HTERT RPE-1 (cell line): ENCODE measurements around the gene EGFL7.

Experiments
- in situ Hi-C: fragments of 300-500 bp; cut with MboI; formaldehyde crosslinking; loops from 4 replicates; pipeline ENCODE4 v1.14.3; 2020; ENCODE audit warnings: low sequenced_read_pairs

The EGFL7 gene

DNA sequence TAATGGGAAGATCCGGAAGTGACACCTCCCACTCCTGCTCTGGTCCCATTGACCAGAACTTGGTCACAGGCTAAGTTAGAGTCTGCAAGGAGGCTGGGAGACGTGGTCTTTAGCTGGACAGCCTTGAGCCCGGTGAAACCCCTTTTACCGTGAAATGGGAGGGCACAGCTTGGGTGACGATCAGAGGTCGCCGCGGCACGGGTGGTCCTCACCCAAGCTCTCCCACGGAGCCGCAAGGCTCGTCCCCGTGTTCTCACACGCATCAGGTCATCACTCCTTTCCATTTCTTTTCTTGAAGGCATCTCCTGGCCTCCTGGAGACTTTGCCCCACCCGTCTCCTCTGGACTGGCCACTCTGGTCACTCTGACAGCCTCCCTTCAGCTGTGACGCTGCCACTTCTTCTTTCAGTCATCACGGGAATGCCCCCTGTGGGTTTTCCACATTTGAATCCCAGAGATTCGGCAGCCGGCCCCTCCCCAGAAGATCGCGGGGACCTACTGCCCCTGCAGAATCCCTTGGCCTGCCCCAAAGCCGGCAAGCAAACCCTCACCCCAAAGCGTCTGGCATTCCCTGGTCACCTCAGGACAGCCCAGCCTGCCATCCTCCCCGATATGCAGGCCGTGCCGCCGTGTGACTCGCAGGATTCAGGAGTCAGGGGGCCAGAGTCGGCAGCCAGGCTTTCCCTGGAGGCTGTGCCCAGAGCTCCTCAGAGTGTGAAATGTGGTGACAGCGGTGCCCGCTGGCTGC is 18.9 kb upstream of the EGFL7 start:
- in situ Hi-C loops = no loop called here

DNA sequence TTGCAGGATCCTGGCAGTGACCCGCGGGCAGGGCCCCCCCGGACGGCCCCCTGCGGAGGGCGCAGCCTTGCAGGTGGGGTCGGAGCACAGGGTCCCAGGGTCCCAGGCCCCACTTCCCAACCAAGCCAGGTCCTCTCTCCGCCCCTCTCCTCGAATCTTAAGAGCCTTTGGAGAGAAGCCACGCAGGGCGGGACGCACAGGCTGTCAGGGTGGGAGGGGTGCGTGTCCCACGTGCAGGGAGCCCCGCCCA is 18.4 kb upstream of the EGFL7 start:
- in situ Hi-C loops = no loop called here

DNA sequence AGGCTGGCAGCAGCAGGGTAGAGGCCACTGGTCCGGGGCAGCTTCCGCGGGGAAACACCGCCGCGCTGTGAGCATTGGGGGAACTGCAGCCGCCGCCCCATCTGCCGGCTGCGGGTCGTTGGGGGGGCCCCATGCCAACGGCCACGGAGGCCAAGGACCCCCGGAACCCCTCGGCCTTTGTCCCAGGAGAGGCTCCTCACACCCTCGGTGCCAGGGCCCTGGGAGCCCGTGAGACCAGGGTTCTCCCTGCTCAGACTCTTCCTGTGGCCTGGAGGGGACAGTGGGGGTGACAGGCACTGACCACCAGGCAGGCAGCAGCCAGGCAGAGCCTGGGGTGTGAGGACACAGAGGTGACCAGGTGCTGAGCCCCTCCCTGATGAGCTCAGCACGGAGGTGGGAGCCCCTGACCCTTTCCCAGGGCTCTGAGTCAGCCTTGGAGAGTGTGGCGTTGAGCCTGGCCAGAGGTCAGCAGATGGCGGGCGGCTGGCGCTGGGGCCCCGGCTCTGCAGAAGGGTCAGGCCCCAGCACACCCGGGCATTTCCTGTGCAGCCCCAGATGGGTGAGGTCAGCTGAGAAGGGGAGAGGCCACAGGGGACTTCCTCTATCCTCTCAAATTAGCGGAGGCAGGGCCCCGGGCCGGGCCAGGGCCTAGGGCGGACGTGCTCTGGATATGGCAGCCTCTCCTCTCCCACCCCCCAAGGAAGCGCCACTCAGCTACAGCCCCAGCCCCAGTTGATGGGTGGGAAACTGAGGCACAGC is 17.9 kb upstream of the EGFL7 start:
- in situ Hi-C loops = no loop called here

DNA sequence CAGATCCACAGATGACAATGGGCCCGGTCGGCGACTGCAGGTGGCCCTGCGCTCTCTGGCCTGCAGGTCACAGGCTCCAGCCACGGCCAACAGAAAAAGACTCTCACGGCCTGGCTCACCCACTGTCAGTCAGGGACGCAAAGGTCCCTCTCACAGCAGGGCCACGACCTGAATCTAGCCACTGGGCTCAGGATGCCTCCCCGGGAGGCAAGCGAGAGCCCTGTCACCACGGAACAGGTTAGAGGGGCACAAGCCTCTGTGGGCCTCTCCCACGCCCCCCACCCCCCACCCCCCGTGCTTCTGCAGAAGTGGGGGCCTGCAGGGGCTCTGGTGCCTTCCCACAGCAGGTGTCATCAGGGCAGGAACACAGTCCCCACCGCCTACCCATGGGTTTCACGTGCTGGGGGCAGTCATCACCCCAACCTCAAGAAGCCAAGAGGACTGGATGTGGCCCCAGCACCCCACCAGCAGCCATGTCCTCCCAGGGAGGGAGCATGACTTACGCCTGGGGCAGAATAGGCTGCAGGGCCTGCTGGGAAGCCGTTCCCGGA is 17.3 kb upstream of the EGFL7 start:
- in situ Hi-C loops = no loop called here

DNA sequence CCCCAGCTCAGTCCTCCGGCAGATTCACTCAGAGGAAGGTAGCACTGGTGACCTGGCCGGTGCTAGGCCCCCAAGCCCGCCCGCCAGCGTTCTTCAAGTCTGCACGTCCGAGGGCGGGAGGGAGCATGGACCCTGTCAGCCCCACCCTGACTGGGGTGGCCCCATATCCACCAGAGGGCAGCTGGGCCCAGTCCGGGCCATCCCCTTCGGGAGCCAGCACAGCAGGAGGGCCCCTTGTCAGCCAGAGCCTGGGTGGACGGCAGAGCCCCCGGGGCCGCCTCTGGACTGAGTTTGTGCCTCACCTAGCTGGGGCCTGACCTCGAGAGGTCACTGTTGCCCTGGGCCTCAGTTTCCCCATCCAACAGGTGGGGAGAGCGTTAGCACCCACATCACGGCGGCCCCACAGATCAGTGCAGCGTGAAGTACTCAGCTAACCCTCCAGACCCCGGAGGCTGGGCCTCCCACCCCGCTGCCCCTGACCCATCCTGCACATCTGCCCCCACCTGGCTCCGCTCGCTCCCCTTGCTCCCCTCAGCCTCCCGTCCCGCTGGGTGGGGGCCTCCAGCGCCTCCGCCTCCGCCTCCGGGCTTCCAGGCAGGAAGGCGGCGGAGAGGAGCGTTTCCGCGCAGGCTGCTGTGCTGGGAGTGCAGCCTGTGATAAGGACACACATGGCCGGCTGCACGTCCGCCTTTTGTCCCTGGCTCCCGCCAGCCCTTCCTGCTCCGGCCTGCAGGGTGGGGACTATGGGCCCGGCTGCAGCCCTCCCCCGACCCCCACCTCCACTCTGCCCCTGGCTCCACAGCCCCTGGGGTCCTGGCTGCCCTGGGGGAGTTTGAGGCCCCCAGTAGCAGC is 16.6 kb upstream of the EGFL7 start:
- in situ Hi-C loops = no loop called here

DNA sequence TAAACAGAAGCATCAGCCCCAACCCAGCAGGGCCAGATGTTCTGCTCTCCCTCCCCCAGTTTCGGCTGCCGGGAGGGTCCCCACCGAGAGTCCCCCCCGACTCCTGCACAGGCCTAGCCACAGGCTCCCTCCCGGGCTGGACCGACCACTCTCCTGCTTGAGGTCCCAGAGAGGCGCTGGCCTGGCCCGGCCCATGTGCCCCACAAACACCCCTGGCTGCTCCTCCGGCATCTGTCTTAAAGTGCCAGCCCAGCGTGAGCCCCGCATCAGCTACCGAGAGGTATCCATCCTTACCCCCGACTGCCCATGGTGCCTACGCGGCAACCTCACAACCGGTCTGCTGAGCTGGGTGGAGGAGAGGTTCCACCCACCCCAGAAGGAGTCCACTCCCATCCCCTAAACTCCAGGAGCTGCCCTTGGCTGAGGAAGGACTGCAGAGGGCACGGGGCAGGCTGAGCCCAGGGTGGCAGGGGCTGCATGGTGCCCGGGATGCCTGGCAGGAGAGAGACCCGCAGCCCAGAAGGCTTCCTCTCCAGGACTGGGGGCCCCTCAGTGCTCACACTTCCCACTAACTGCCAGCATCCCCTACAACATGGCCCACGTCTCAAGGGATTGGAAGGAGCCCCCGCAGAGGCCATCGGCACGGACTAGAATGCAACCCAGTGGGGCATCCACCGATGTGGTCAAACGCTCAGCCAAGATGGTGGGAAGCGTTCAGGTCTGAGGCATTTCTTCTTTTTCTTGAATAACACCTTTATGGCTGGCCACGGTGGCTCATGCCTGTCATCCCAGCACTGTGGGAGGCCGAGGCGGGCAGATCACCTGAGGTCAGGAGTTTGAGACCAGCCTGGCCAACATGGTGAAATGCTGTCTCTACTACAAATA is 15.6 kb upstream of the EGFL7 start:
- in situ Hi-C loops = no loop called here

DNA sequence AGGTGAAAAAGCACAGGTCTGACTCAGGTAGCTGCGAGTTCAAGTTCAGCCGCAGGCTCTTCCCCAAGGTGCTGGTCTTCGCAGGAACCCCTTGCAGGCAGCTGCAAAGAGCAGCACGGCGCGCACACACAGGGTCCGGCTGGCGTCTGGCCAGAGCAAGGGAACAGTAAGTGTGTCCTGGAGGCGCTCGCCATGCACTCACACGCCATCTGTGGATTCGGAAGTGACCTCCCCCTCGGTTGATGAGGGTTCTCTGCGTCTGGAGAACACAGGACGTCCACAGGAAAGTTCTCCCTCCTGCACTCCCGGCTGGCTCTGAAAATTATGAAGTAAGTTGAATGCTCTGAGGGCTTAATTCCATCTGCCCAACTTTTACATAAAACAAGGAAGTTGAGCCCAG is 14.0 kb upstream of the EGFL7 start:
- in situ Hi-C loops = no loop called here

DNA sequence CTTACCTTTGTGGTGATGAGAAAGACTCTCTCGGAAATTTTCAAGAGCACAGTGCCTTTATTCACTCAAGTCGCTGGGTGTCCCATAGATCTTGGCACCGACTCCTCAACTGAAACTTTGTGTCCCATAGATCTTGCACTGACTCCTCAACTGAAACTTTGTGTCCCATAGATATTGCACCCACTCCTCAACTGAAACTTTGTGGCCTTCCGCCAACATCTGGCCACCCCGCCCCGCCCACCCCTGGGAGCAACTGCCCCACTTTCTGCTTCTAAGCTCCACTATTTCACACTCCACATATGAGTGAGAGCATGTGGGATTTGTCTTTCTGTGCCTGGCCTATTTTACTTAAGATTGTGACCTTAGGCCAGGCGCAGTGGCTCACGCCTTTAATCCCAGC is 12.7 kb upstream of the EGFL7 start:
- in situ Hi-C loops = no loop called here

DNA sequence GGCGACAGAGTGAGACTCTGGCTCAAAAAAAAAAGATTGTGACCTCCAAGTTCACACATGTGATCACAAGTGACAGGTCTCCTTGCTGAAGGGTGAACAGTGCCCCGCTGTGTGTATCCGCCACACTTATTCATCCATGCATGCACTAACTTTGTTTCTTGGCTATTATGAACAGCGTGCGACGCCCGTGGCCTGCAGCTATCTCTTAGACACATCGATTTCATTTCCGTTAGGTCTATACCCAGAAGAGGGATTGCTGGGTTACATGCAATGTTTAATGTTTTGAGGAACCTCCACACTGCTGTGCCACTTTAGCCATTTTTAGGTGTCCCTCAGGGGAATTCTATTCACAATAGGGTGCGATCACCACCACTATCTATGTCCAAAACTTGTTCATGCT is 12.1 kb upstream of the EGFL7 start:
- in situ Hi-C loops = no loop called here

DNA sequence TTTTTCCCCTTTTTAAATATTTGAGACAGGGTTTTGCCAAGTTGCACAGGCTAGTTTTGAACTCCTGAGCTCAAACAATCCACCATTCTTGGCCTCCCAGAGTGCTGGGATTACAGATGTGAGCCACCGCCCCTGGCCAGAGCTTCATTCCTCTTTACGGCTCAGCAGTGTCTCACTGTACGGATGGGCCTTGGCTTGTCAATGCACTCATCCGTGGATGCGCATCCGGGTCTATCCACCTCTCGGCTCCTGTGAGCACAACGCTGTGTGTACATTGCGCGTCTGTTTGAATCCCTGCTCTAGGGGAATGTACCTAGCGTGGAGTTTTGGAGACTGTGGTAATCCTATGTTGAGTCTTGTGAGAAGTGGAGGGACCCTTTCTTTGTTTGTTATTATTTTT is 10.9 kb upstream of the EGFL7 start:
- in situ Hi-C loops = no loop called here

DNA sequence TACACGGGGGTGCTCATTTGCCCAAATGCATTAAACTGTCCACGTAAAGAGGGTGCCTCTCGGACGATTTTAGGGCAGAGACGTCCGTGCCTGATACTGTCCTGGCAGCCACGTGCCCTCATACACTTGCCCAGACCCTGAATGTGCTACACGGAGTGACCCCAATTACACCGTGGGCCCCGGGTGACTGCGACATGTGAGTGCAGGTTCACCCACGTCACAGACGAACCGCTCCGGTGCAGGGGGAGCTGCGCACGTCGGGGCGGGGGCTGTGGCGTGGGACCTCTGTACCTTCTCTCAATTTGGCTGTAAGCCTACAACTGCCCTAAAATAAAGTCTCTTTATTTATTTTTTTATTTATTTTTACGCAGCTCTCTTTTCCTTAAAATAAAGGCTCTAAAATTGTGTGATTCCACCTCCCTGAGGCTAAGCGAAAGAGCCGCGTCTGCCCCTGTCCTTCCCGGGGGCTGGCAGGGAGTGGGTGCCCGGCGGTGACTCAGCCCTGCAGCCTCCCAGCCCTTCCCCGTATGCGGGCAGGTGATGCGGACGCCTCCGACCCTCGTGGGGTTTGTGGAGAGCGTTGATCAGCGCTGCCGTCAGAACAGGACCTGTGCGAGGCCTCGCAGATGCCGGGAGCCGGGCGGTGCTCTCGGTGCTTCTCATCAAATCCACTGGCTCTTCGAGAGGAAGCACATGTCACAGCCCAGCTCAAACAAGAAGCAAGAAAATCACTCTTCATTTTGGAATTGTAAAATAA is 9.2 kb upstream of the EGFL7 start:
- in situ Hi-C loops = no loop called here

DNA sequence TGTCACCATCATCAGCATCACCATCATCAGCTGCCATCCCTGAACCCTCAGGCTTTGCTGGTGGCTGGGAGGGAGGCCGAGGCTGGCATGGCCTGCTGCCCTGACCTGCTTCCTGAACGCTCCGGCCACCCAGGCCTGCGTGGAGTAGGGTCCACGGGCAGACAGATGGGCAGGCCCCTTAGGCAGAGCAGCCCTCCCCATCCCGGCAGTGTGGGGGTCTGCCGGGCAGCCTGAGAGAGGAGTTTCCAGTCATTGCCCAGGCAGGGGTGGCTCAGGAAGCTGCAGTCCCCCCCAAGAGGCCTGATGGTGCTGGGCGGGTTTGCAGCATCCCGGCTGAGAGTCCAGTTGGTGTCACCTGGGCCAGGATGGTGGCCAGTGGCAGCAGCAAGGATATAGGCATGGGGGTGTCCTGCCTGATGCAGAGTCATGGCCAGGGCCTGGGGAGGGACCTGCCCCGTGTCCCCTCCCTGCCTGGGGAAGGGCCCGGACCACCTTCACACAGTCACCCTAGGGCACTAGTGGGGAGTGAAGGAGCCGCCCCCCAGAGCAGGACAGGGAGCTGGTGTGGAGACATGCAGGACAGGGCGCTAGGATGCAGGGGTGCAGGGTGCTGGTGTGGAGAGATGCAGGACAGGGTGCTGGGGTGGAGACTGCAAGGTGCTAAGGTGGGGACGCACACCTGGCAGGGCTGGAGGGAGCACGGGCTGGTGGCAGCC is 7.7 kb upstream of the EGFL7 start:
- in situ Hi-C loops = no loop called here

DNA sequence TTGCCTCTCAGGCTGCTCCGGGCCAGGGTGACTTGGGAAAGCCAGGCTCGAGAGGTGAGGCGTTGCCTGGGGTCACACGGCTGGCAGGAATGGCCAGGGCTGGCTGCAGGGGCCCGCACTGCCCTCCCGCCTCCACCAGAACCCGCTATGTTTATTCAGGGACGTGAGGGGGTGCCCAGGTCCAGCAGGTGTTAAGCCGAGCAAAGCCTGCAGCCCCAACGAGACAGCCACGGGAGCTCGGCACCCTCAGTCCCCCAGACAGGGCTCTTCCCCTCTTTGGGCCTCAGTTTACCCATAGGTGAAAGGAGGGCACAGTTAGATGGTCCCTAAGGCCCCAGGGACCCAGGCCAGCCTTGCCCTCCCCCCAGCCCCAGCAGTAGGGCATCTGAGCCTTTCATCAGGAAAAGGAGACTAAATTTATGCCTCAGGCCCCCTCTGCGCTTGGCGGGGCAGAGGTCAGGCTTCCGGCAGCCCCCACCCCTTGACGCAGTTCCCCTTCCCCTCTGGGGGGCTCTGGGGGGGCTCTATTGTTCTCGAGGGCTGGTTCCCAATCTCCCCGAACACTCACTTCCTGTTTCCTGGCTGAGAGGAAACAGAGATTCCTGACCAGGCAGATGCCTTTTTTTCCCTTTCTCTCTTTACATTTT is 7.1 kb upstream of the EGFL7 start:
- in situ Hi-C loops = no loop called here

DNA sequence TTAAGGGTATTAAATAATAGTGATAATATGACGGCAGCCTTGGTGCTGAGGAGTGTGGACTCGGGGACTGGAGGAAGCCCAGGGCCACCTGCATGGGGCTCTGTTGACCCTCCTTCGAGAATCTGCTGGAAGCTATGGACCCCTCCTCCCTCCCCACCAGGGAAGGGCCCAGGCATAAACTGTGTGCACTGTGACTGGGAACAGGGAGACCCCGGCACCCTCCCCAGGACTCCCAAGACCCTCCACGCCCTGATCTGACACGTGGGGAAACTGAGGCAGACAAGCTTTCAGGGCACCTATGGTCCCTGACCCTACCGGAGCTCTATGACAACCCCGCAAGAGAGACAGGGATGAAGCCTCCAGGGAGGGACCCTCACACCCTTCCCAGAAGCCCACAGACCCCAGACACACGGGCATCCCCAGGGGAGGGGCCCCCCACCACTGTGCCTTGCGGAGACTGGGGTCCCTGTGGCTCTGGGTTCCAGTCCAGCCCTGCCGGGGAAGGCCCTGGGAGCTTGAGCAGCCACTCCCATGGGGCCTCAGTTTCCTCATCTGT is 6.5 kb upstream of the EGFL7 start:
- in situ Hi-C loops = no loop called here

DNA sequence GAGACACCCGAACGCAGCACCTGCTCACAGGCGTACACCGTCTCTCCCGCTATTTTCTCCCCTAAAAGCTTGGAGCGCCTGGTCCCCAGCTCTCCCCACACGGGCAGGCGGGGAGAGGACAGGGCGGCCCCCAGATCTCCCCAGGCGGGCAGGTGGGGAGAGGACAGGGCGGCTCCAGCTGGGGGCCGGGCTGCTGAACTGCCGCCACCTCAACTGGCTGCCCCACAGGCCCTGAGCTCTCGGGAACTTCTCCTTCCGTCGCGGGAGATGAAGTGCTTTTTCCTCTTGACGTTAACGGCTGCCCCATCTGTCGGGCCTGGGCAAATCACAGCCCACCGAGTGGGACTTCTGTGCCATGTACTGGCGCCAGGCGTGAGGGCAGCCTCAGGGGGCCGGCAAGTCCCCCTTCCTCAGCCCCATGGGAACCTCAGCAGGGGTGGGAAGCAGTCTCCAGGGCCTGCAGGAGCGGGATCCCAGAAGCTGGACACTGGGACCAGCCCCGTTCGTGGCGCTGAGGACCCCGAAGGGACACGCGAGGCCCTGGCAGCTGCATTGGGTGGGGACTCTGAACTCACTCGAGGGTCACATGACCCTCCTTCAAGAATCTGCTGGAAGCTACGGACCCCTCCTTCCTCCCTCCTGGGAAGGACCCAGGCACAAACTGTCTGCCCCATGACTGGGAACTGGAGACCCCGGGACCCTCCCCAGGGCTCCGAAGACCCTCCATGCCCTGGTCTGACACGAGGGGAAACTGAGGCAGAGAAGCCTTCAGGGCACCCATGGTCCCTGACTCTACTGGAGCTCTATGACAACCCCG is 5.7 kb upstream of the EGFL7 start:
- in situ Hi-C loops = no loop called here

DNA sequence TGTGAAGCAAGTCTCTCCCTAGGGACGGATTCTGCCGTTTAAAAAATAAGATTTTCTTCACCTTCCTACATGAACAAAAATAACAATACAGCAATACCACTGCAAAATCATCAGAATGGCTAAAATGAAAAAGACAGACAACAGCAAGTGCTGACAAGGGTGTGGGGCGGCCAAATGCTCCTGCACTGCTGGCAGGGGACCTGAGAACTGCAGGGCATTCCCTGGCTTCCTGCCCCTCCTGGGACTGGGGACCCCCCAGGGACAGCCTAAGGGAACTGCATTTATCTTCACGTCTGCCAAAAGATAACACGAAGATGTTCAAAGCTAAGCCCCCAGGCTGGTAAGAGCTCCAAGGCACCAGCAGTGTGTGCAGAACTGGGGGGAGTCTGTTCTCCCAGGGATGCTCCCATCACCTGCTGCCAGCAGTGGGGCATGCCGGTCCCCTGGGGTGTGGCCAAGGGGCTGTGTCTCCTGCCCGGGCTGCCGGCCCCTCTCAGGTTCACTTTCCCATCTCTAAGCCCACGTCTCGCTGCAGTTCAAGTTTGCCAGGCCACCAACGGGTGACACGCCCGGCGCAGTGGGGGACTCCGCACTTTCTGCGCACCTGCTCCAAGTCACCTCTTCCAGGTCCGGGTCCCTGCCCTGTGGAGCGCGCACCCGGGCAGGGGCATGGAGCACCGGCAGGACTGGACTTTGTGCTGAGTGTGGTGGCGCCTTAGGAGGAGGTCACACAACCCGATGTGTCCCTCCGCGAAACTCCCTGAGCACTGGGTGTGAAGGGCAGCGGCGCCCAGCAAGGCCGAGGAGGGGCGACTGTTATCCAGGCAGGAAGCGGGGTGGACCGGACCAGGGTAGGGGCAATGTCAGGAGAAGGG is 4.5 kb upstream of the EGFL7 start:
- in situ Hi-C loops = no loop called here
